Gastroesophageal sphincter (tissue), 4 donors: Measurements from ENCODE around the gene E4F1. TPM values are rescaled to one million over a fixed set of nuclear protein-coding genes. Genes with fewer than 3 reads are reported as not detected.

ENCODE experiments used
- ATAC-seq: fragments of 150-250 bp; one replicate; pipeline ENCODE4 v1.9.1; 2016; ENCODE audit warnings: mild to moderate bottlenecking, moderate library complexity
- H3K27ac ChIP-seq, 4 donors: fragments of 200-600 bp; sonication (generic) in 3 of 4; 1 replicate in 3 of 4; 2 replicates in 1 of 4; pipeline ENCODE4 v1.5.1; 2016 to 2019
- H3K27me3 ChIP-seq: fragments of 200-600 bp; sonication (generic); one replicate; pipeline ENCODE4 v1.5.1; 2019
- H3K36me3 ChIP-seq, 2 donors: fragments of 200-600 bp; sonication (generic); one replicate each; pipeline ENCODE4 v1.5.1; 2019; ENCODE audit warnings: control low read depth in 1 of 2
- H3K4me1 ChIP-seq, 3 donors: fragments of 200-600 bp; sonication (generic); 1 replicate in 2 of 3; 2 replicates in 1 of 3; pipeline ENCODE4 v1.5.1; 2016 to 2019; ENCODE audit warnings: control low read depth in 2 of 3
- H3K4me3 ChIP-seq, 2 donors: fragments of 200-600 bp; sonication (generic); one replicate each; pipeline ENCODE4 v1.5.1; 2019; ENCODE audit warnings: mild to moderate bottlenecking in 1 of 2, moderate library complexity in 1 of 2
- H3K9me3 ChIP-seq, 3 donors: fragments of 200-600 bp; sonication (generic); one replicate each; pipeline ENCODE4 v1.5.1; 2017 to 2019; ENCODE audit warnings: control low read depth in 2 of 3
- CTCF ChIP-seq, 4 experiments: fragments of 200-600 bp in 2 of 4; fragments of 450-650 bp in 2 of 4; sonication (generic) in 1 of 4; IDR thresholded peaks; one replicate each; pipeline ENCODE4 v1.5.1; 2017 to 2019; ENCODE audit warnings: antibody characterized with exemption in 4 of 4, mild to moderate bottlenecking in 2 of 4, moderate library complexity in 2 of 4
- EP300 ChIP-seq: sonication (generic); formaldehyde crosslinking; IDR thresholded peaks from one replicate; pipeline ENCODE4 v1.6.1; 2017; ENCODE audit warnings: antibody characterized with exemption, mild to moderate bottlenecking
- POLR2A ChIP-seq, 2 donors: fragments of 450-650 bp; IDR thresholded peaks; one replicate each; pipeline ENCODE4 v1.6.1; 2017; ENCODE audit warnings: antibody characterized with exemption in 2 of 2, mild to moderate bottlenecking in 2 of 2, moderate library complexity in 1 of 2
- POLR2AphosphoS5 ChIP-seq: sonication (generic); formaldehyde crosslinking; IDR thresholded peaks from one replicate; pipeline ENCODE4 v1.6.1; 2017; ENCODE audit warnings: antibody characterized with exemption
- WGBS, 2 donors: methylation state at CpG; one replicate each; pipeline ENCODE4 v1.1.5; 2018; ENCODE audit warnings: low coverage in 1 of 2; 5-methylcytosine and 5-hydroxymethylcytosine counted together
- total RNA-seq, 4 donors: library from RNA; depleted of rRNA; stranded (reverse); fragments of >200 nt; gene quantifications; one replicate each; pipeline ENCODE4 v1.1.0, GENCODE V29; 2016

Gene E4F1
- total RNA-seq, 4 donors from 2014 or later: 23.1 to 35.2 (median 28.8) TPM

GRCh38 chr16:2188395-2188794, 35.0 kb upstream of the E4F1 start:
- TF ChIP-seq EP300 (no peak), POLR2A (IDR thresholded peaks at IDR 0.05) (no peak), CTCF (IDR thresholded peaks at IDR 0.05) (no peak), POLR2AphosphoS5 (no peak)
- no peak for ATAC-seq
- 87% methylated on average over 3 of the region's 8 CpGs; no CpG with 5 or more reads in 1 of the 2 donors for WGBS, 2 donors

GRCh38 chr16:2189252-2189893, 34.0 kb upstream of the E4F1 start:
- TF ChIP-seq CTCF (IDR thresholded peaks at IDR 0.05): no peak
- no peak for TF ChIP-seq EP300
- no peak for TF ChIP-seq POLR2AphosphoS5
- no peak for TF ChIP-seq POLR2A (IDR thresholded peaks at IDR 0.05)
- ATAC-seq: no peak
- Histone ChIP-seq H3K27me3 (peaks cover 21% of the 10 kb centered on the region), H3K36me3 (no peaks in the 10 kb centered on the region), H3K4me3 (no peak overlapping the region), H3K27ac (no peak overlapping the region), H3K4me1 (no peaks in the 10 kb centered on the region), H3K9me3 (no peaks in the 10 kb centered on the region)
- WGBS, 2 donors: no CpG with 5 or more reads among the region's 25 CpGs

More at GRCh38 chr16:2188395-2188794, 35.0 kb upstream of the E4F1 start:
- no peak overlapping the region for H3K4me3 ChIP-seq
- H3K27me3 ChIP-seq: peaks cover 11% of the 10 kb centered on the region
- H3K36me3 ChIP-seq: no peaks in the 10 kb centered on the region
- H3K4me1 ChIP-seq: no peaks in the 10 kb centered on the region
- no peak overlapping the region for H3K27ac ChIP-seq
- no peaks in the 10 kb centered on the region for H3K9me3 ChIP-seq

GRCh38 chr16:2190002-2190658, 33.3 kb upstream of the E4F1 start:
- ATAC-seq: no peak
- WGBS, 2 donors: no CpG with 5 or more reads among the region's 24 CpGs

GRCh38 chr16:2190659-2191445, 32.5 kb upstream of the E4F1 start:
- H3K36me3 ChIP-seq: no peaks in the 10 kb centered on the region
- ATAC-seq: no peak

More at GRCh38 chr16:2190002-2190658, 33.3 kb upstream of the E4F1 start:
- no peaks in the 10 kb centered on the region for H3K9me3 ChIP-seq
- TF ChIP-seq POLR2AphosphoS5 (no peak), POLR2A (IDR thresholded peaks at IDR 0.05) (no peak), CTCF (IDR thresholded peaks at IDR 0.05) (no peak), EP300 (no peak)
- no peaks in the 10 kb centered on the region for H3K36me3 ChIP-seq
- H3K4me3 ChIP-seq: no peak overlapping the region
- peaks cover 29% of the 10 kb centered on the region for H3K27me3 ChIP-seq
- no peak overlapping the region for H3K27ac ChIP-seq
- peaks cover 0 to 3% (median 0%) of the 10 kb centered on the region in 3 donors for H3K4me1 ChIP-seq

GRCh38 chr16:2191446-2191706, 32.0 kb upstream of the E4F1 start:
- Histone ChIP-seq H3K27me3 (peaks cover 40% of the 10 kb centered on the region), H3K4me1 (peaks cover 0 to 15% (median 9%) of the 10 kb centered on the region in 3 donors), H3K27ac (no peak overlapping the region), H3K4me3 (no peak overlapping the region), H3K36me3 (no peaks in the 10 kb centered on the region), H3K9me3 (no peaks in the 10 kb centered on the region)
- WGBS, 2 donors: 72 to 81% methylated on average over 5 to 8 of the region's 11 CpGs
- TF ChIP-seq POLR2A (IDR thresholded peaks at IDR 0.05) (no peak), EP300 (no peak), POLR2AphosphoS5 (no peak), CTCF (IDR thresholded peaks at IDR 0.05) (no peak)
- no peak for ATAC-seq

More at GRCh38 chr16:2190659-2191445, 32.5 kb upstream of the E4F1 start:
- Histone ChIP-seq H3K4me3 (no peak overlapping the region), H3K9me3 (no peaks in the 10 kb centered on the region), H3K27ac (no peak overlapping the region), H3K4me1 (peaks cover 0 to 11% (median 6%) of the 10 kb centered on the region in 3 donors), H3K27me3 (peaks cover 36% of the 10 kb centered on the region)
- no peak for TF ChIP-seq POLR2A (IDR thresholded peaks at IDR 0.05)
- 78% methylated on average over 4 of the region's 25 CpGs; no CpG with 5 or more reads in 1 of the 2 donors for WGBS, 2 donors
